Liver (tissue), 3 donors: ENCODE measurements around the gene SCGB1D4.

Experiments
- EGR1 ChIP-seq, 2 donors: IDR thresholded peaks; 2 replicates each; pipeline ENCODE4 v1.6.1; 2016 to 2018; ENCODE audit warnings: antibody characterized with exemption in 2 of 2, low read depth in 2 of 2
- GABPA ChIP-seq, 2 donors: IDR thresholded peaks in 1 of 2; conservative IDR thresholded peaks in 1 of 2; 2 replicates each; pipeline ENCODE4 v1.6.1; 2016; ENCODE audit warnings: antibody characterized with exemption in 2 of 2, mild to moderate bottlenecking in 1 of 2, moderate library complexity in 1 of 2
- MAX ChIP-seq: IDR thresholded peaks from 2 replicates; pipeline ENCODE4 v1.6.1; 2016; ENCODE audit warnings: antibody characterized with exemption
- NR2F2 ChIP-seq: IDR thresholded peaks from 2 replicates; pipeline ENCODE4 v1.6.1; 2016; ENCODE audit warnings: antibody characterized with exemption
- RAD21 ChIP-seq, 2 donors: IDR thresholded peaks; 2 replicates each; pipeline ENCODE4 v1.6.1; 2016; ENCODE audit warnings: antibody characterized with exemption in 2 of 2, mild to moderate bottlenecking in 2 of 2
- SP1 ChIP-seq: IDR thresholded peaks from 2 replicates; pipeline ENCODE4 v1.6.1; 2018; ENCODE audit warnings: antibody characterized with exemption, mild to moderate bottlenecking
- TAF1 ChIP-seq: conservative IDR thresholded peaks from 2 replicates; pipeline ENCODE4 v1.6.1; 2016; ENCODE audit warnings: antibody characterized with exemption, mild to moderate bottlenecking
- YY1 ChIP-seq: IDR thresholded peaks from 2 replicates; pipeline ENCODE4 v1.6.1; 2016; ENCODE audit warnings: antibody characterized with exemption, mild to moderate bottlenecking
- TF ChIP-seq, protein P1 (sequence below): fragments of 150-350 bp; IDR thresholded peaks from 2 replicates; pipeline ENCODE4 v1.5.1; 2017; ENCODE audit warnings: improper control_type of control experiment, low read depth, low read length; ENCODE audit not compliant: missing input control
- TF ChIP-seq, protein P2 (sequence below): IDR thresholded peaks from 2 replicates; pipeline ENCODE4 v1.6.1; 2016; ENCODE audit warnings: antibody characterized with exemption, mild to moderate bottlenecking
- donor health status: healthy.
- donor health status: healthy.

- TF ChIP-seq, protein P1, sequence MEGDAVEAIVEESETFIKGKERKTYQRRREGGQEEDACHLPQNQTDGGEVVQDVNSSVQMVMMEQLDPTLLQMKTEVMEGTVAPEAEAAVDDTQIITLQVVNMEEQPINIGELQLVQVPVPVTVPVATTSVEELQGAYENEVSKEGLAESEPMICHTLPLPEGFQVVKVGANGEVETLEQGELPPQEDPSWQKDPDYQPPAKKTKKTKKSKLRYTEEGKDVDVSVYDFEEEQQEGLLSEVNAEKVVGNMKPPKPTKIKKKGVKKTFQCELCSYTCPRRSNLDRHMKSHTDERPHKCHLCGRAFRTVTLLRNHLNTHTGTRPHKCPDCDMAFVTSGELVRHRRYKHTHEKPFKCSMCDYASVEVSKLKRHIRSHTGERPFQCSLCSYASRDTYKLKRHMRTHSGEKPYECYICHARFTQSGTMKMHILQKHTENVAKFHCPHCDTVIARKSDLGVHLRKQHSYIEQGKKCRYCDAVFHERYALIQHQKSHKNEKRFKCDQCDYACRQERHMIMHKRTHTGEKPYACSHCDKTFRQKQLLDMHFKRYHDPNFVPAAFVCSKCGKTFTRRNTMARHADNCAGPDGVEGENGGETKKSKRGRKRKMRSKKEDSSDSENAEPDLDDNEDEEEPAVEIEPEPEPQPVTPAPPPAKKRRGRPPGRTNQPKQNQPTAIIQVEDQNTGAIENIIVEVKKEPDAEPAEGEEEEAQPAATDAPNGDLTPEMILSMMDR: no peak
- no peak for TF ChIP-seq NR2F2
- no peak for TF ChIP-seq MAX
- TF ChIP-seq, protein P2, sequence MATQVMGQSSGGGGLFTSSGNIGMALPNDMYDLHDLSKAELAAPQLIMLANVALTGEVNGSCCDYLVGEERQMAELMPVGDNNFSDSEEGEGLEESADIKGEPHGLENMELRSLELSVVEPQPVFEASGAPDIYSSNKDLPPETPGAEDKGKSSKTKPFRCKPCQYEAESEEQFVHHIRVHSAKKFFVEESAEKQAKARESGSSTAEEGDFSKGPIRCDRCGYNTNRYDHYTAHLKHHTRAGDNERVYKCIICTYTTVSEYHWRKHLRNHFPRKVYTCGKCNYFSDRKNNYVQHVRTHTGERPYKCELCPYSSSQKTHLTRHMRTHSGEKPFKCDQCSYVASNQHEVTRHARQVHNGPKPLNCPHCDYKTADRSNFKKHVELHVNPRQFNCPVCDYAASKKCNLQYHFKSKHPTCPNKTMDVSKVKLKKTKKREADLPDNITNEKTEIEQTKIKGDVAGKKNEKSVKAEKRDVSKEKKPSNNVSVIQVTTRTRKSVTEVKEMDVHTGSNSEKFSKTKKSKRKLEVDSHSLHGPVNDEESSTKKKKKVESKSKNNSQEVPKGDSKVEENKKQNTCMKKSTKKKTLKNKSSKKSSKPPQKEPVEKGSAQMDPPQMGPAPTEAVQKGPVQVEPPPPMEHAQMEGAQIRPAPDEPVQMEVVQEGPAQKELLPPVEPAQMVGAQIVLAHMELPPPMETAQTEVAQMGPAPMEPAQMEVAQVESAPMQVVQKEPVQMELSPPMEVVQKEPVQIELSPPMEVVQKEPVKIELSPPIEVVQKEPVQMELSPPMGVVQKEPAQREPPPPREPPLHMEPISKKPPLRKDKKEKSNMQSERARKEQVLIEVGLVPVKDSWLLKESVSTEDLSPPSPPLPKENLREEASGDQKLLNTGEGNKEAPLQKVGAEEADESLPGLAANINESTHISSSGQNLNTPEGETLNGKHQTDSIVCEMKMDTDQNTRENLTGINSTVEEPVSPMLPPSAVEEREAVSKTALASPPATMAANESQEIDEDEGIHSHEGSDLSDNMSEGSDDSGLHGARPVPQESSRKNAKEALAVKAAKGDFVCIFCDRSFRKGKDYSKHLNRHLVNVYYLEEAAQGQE: no peak
- no peak for TF ChIP-seq TAF1
- TF ChIP-seq EGR1 (IDR thresholded peaks at IDR 0.05; ENCODE audit: low read depth in 2 of 2): no peak
- TF ChIP-seq SP1: no peak
- no peak for TF ChIP-seq RAD21 (IDR thresholded peaks at IDR 0.05)
- TF ChIP-seq GABPA (IDR thresholded peaks at IDR 0.05 in 1 of 2, conservative IDR thresholded peaks at IDR 0.05 in 1 of 2): no peak
- no peak for TF ChIP-seq YY1
These were observed 11.1 kb upstream of the SCGB1D4 start for GRCh38 chr11:62309991-62310390.
